GM23338 (cell line): ENCODE data around the gene NIN. TPM values are rescaled to one million over a fixed set of nuclear protein-coding genes. Genes with fewer than 3 reads are reported as not detected.

Source experiments
- ATAC-seq: fragments of 200-7000 bp; cut with Tn5 transposase; 3 replicates; pipeline ENCODE4 v1.9.1; 2020
- DNase-seq: peaks from one replicate; pipeline ENCODE4 v3.0.0-alpha.2; 2015; ENCODE audit warnings: low spot score
- H2AFZ ChIP-seq: fragments of 200-600 bp; sonication (generic); 2 replicates; pipeline ENCODE4 v1.8.0; 2016; ENCODE audit warnings: antibody characterized with exemption, mild to moderate bottlenecking, moderate library complexity
- H3F3A ChIP-seq: fragments of 200-600 bp; sonication (generic); replicated peaks from 2 replicates; pipeline ENCODE4 v1.8.0; 2017; ENCODE audit warnings: antibody characterized with exemption, mixed run types, low read depth
- H3K27ac ChIP-seq: fragments of 200-600 bp; sonication (generic); 2 replicates; pipeline ENCODE4 v1.6.1; 2016; ENCODE audit warnings: low read depth
- H3K27me3 ChIP-seq: fragments of 200-600 bp; sonication (generic); 2 replicates; pipeline ENCODE4 v1.8.0; 2016; ENCODE audit warnings: mild to moderate bottlenecking, mixed run types, moderate library complexity; ENCODE audit not compliant: insufficient read depth
- H3K36me3 ChIP-seq: fragments of 200-600 bp; sonication (generic); 2 replicates; pipeline ENCODE4 v1.8.0; 2016; ENCODE audit warnings: mild to moderate bottlenecking; ENCODE audit not compliant: insufficient read depth
- H3K4me1 ChIP-seq: fragments of 200-600 bp; sonication (generic); 2 replicates; pipeline ENCODE4 v1.8.0; 2016; ENCODE audit warnings: mild to moderate bottlenecking, moderate library complexity; ENCODE audit not compliant: insufficient read depth
- H3K4me2 ChIP-seq: fragments of 200-600 bp; sonication (generic); 2 replicates; pipeline ENCODE4 v1.7.1; 2017; ENCODE audit warnings: mixed run types
- H3K4me3 ChIP-seq: fragments of 200-600 bp; sonication (generic); 2 replicates; pipeline ENCODE4 v1.6.1; 2016; ENCODE audit warnings: mixed run types
- H3K79me2 ChIP-seq: fragments of 200-600 bp; sonication (generic); replicated peaks from 2 replicates; pipeline ENCODE4 v1.8.0; 2017; ENCODE audit warnings: mild to moderate bottlenecking; ENCODE audit not compliant: insufficient read depth
- H3K9me2 ChIP-seq: fragments of 200-600 bp; sonication (generic); 2 replicates; pipeline ENCODE4 v1.8.0; 2017; ENCODE audit not compliant: insufficient read depth
- H4K20me1 ChIP-seq: fragments of 200-600 bp; sonication (generic); replicated peaks from 2 replicates; pipeline ENCODE4 v1.8.0; 2017; ENCODE audit warnings: mild to moderate bottlenecking; ENCODE audit not compliant: insufficient read depth
- H3K27ac Mint-ChIP-seq: 2 replicates; pipeline ENCODE4 v1.8.0; 2020; ENCODE audit warnings: inconsistent platforms, mild to moderate bottlenecking, moderate library complexity, mixed read lengths
- H3K27me3 Mint-ChIP-seq: 3 replicates; pipeline ENCODE4 v1.8.0; 2022; ENCODE audit warnings: low read depth, mild to moderate bottlenecking, moderate library complexity, mixed read lengths, inconsistent platforms; ENCODE audit not compliant: insufficient read depth, poor library complexity
- H3K36me3 Mint-ChIP-seq: 3 replicates; pipeline ENCODE4 v1.8.0; 2021; ENCODE audit warnings: low read depth, mild to moderate bottlenecking, inconsistent platforms, moderate library complexity, mixed read lengths
- H3K4me1 Mint-ChIP-seq: 3 replicates; pipeline ENCODE4 v1.8.0; 2020; ENCODE audit warnings: mild to moderate bottlenecking, inconsistent platforms, mixed read lengths
- H3K4me3 Mint-ChIP-seq: 3 replicates; pipeline ENCODE4 v1.8.0; 2021; ENCODE audit warnings: moderate library complexity, mild to moderate bottlenecking, inconsistent platforms, mixed read lengths
- H3K9me3 Mint-ChIP-seq: 3 replicates; pipeline ENCODE4 v1.8.0; 2020; ENCODE audit warnings: moderate library complexity, mild to moderate bottlenecking, inconsistent platforms, mixed read lengths
- CREB1 ChIP-seq: fragments of 250-450 bp; sonication (Bioruptor Pico); IDR thresholded peaks from 2 replicates; pipeline ENCODE4 v1.5.0; 2020; ENCODE audit warnings: low read depth, mild to moderate bottlenecking, moderate library complexity
- CTCF ChIP-seq, 2 experiments: fragments of 200-600 bp in 1 of 2; sonication (generic) in 1 of 2; conservative IDR thresholded peaks; 2 replicates each; pipeline versions ENCODE4 v1.5.1 to v1.6.1; 2016 to 2017; ENCODE audit warnings: antibody characterized with exemption in 2 of 2, low read depth in 2 of 2, mild to moderate bottlenecking in 2 of 2, moderate library complexity in 1 of 2
- EZH2phosphoT487 ChIP-seq: fragments of 200-600 bp; sonication (generic); IDR thresholded peaks from one replicate; pipeline ENCODE4 v1.8.1; 2018; ENCODE audit warnings: antibody characterized with exemption; ENCODE audit not compliant: unreplicated experiment
- NANOG ChIP-seq: IDR thresholded peaks from 2 replicates; pipeline ENCODE4 v1.6.1; 2016; ENCODE audit warnings: antibody characterized with exemption, borderline replicate concordance
- POLR2AphosphoS5 ChIP-seq: IDR thresholded peaks from 2 replicates; pipeline ENCODE4 v1.6.1; 2016; ENCODE audit warnings: antibody characterized with exemption, low read depth
- ZNF114 ChIP-seq: fragments of 250-450 bp; sonication (Bioruptor Pico); IDR thresholded peaks from 2 replicates; pipeline ENCODE4 v1.5.0; 2020; ENCODE audit warnings: mild to moderate bottlenecking, moderate library complexity
- polyA plus RNA-seq: library from polyadenylated mRNA; unstranded; fragments of >200 nt; fragmentation: Nextera tagmentation; extraction: Ambion mirVana; gene quantifications from 2 replicates; pipeline ENCODE4 v1.2.1, GENCODE V29; 2016
- total RNA-seq: library from RNA; depleted of rRNA; stranded (reverse); fragments of >200 nt; shearing (Covaris generic); gene quantifications from 2 replicates; pipeline ENCODE4 v1.2.3, GENCODE V29; 2014
- TF ChIP-seq, protein P1 (sequence below): fragments of 250-450 bp; sonication (Bioruptor Pico); IDR thresholded peaks from 2 replicates; pipeline ENCODE4 v1.5.0; 2020; ENCODE audit warnings: mild to moderate bottlenecking, moderate library complexity
- TF ChIP-seq, protein P2 (sequence below): IDR thresholded peaks from 2 replicates; pipeline ENCODE4 v1.6.1; 2016; ENCODE audit warnings: antibody characterized with exemption

The NIN gene
- total and polyA plus RNA-seq, 2 experiments from 2014 or later = 7.4 to 17.4 TPM

- Mint-ChIP-seq H3K4me1 (peaks cover 5% of the 10 kb centered on the region), H3K36me3 (no peaks in the 10 kb centered on the region; the same call in 2 of the 3 replicates), H3K27ac (no peak overlapping the region), H3K27me3 (peaks cover 2% of the 10 kb centered on the region), H3K4me3 (no peak overlapping the region), H3K9me3 (no peaks in the 10 kb centered on the region)
- TF ChIP-seq EZH2phosphoT487 (no peak), ZNF114 (CRISPR knock-in tag) (no peak), POLR2AphosphoS5 (no peak), CTCF (conservative IDR thresholded peaks at IDR 0.05; ENCODE audit: low read depth in 2 of 2) (no peak), CREB1 (CRISPR knock-in tag) (no peak), NANOG (no peak)
- TF ChIP-seq, protein P1, sequence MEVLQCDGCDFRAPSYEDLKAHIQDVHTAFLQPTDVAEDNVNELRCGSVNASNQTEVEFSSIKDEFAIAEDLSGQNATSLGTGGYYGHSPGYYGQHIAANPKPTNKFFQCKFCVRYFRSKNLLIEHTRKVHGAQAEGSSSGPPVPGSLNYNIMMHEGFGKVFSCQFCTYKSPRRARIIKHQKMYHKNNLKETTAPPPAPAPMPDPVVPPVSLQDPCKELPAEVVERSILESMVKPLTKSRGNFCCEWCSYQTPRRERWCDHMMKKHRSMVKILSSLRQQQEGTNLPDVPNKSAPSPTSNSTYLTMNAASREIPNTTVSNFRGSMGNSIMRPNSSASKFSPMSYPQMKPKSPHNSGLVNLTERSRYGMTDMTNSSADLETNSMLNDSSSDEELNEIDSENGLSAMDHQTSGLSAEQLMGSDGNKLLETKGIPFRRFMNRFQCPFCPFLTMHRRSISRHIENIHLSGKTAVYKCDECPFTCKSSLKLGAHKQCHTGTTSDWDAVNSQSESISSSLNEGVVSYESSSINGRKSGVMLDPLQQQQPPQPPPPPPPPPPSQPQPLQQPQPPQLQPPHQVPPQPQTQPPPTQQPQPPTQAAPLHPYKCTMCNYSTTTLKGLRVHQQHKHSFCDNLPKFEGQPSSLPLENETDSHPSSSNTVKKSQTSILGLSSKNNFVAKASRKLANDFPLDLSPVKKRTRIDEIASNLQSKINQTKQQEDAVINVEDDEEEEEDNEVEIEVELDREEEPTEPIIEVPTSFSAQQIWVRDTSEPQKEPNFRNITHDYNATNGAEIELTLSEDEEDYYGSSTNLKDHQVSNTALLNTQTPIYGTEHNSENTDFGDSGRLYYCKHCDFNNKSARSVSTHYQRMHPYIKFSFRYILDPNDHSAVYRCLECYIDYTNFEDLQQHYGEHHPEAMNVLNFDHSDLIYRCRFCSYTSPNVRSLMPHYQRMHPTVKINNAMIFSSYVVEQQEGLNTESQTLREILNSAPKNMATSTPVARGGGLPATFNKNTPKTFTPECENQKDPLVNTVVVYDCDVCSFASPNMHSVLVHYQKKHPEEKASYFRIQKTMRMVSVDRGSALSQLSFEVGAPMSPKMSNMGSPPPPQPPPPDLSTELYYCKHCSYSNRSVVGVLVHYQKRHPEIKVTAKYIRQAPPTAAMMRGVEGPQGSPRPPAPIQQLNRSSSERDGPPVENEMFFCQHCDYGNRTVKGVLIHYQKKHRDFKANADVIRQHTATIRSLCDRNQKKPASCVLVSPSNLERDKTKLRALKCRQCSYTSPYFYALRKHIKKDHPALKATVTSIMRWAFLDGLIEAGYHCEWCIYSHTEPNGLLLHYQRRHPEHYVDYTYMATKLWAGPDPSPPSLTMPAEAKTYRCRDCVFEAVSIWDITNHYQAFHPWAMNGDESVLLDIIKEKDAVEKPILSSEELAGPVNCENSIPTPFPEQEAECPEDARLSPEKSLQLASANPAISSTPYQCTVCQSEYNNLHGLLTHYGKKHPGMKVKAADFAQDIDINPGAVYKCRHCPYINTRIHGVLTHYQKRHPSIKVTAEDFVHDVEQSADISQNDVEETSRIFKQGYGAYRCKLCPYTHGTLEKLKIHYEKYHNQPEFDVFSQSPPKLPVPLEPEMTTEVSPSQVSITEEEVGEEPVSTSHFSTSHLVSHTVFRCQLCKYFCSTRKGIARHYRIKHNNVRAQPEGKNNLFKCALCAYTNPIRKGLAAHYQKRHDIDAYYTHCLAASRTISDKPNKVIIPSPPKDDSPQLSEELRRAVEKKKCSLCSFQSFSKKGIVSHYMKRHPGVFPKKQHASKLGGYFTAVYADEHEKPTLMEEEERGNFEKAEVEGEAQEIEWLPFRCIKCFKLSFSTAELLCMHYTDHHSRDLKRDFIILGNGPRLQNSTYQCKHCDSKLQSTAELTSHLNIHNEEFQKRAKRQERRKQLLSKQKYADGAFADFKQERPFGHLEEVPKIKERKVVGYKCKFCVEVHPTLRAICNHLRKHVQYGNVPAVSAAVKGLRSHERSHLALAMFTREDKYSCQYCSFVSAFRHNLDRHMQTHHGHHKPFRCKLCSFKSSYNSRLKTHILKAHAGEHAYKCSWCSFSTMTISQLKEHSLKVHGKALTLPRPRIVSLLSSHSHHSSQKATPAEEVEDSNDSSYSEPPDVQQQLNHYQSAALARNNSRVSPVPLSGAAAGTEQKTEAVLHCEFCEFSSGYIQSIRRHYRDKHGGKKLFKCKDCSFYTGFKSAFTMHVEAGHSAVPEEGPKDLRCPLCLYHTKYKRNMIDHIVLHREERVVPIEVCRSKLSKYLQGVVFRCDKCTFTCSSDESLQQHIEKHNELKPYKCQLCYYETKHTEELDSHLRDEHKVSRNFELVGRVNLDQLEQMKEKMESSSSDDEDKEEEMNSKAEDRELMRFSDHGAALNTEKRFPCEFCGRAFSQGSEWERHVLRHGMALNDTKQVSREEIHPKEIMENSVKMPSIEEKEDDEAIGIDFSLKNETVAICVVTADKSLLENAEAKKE (CRISPR knock-in tag) = no peak
- TF ChIP-seq, protein P2, sequence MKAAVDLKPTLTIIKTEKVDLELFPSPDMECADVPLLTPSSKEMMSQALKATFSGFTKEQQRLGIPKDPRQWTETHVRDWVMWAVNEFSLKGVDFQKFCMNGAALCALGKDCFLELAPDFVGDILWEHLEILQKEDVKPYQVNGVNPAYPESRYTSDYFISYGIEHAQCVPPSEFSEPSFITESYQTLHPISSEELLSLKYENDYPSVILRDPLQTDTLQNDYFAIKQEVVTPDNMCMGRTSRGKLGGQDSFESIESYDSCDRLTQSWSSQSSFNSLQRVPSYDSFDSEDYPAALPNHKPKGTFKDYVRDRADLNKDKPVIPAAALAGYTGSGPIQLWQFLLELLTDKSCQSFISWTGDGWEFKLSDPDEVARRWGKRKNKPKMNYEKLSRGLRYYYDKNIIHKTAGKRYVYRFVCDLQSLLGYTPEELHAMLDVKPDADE = no peak
- no peaks in the 10 kb centered on the region for H3K79me2 ChIP-seq
- H2AFZ ChIP-seq = no peak overlapping the region
- H3F3A ChIP-seq = no peaks in the 10 kb centered on the region
- no peak overlapping the region for H3K4me3 ChIP-seq
- ATAC-seq = no peak
- no peaks in the 10 kb centered on the region for H3K9me2 ChIP-seq
- no peak overlapping the region for H3K27ac ChIP-seq
- no peaks in the 10 kb centered on the region for H4K20me1 ChIP-seq
- DNase-seq = no peak
- no peaks in the 10 kb centered on the region; the same call in 1 of the 2 replicates for H3K4me1 ChIP-seq
- no peaks in the 10 kb centered on the region for H3K36me3 ChIP-seq
- no peaks in the 10 kb centered on the region for H3K27me3 ChIP-seq
- H3K4me2 ChIP-seq = no peak overlapping the region
These were observed 22.9 kb upstream of the NIN start for GRCh38 chr14:50853891-50854290.
